Measurements from ENCODE around the gene SLC9A1. TPM values are rescaled to one million over a fixed set of nuclear protein-coding genes. Genes with fewer than 3 reads are reported as not detected.

SLC9A1 gene
- total RNA-seq, 1 experiment from 2014 or later, result 22.5 TPM

GRCh38 chr1:27133158-27133557 is 21.8 kb downstream of the SLC9A1 start (continued):
- no peak for TF ChIP-seq PRDM15 (CRISPR knock-in tag; IDR thresholded peaks at IDR 0.05)
- TF ChIP-seq ZNF121 (CRISPR knock-in tag; IDR thresholded peaks at IDR 0.05), result no peak
- TF ChIP-seq ZNF512 (CRISPR knock-in tag; IDR thresholded peaks at IDR 0.05; ENCODE audit: borderline replicate concordance), result no peak

GRCh38 chr1:27132624-27133023 is 22.3 kb downstream of the SLC9A1 start:
- no peak for TF ChIP-seq FOXP4 (CRISPR knock-in tag; IDR thresholded peaks at IDR 0.05)
- TF ChIP-seq ATF3 (CRISPR knock-in tag; conservative IDR thresholded peaks at IDR 0.05), result no peak
- TF ChIP-seq KAT7 (CRISPR knock-in tag; IDR thresholded peaks at IDR 0.05; ENCODE audit: borderline replicate concordance), result no peak
- no peak for TF ChIP-seq ZBTB21 (CRISPR knock-in tag; IDR thresholded peaks at IDR 0.05; ENCODE audit: borderline replicate concordance)
- TF ChIP-seq NFYB (CRISPR knock-in tag; conservative IDR thresholded peaks at IDR 0.05; ENCODE audit: low read depth), result no peak
- no peak for TF ChIP-seq STAT6 (CRISPR knock-in tag; conservative IDR thresholded peaks at IDR 0.05; ENCODE audit: low read depth)
- TF ChIP-seq CREB1 (CRISPR knock-in tag; IDR thresholded peaks at IDR 0.05), result no peak
- no peak for TF ChIP-seq RELA (CRISPR knock-in tag; IDR thresholded peaks at IDR 0.05; ENCODE audit: borderline replicate concordance)
- TF ChIP-seq PREB (CRISPR knock-in tag; IDR thresholded peaks at IDR 0.05; ENCODE audit: borderline replicate concordance), result no peak
- no peak for TF ChIP-seq RORB (CRISPR knock-in tag; IDR thresholded peaks at IDR 0.05)
- no peak for TF ChIP-seq IRF2 (CRISPR knock-in tag; IDR thresholded peaks at IDR 0.05; ENCODE audit: borderline replicate concordance, low read depth)
- no peak for TF ChIP-seq GTF2I (CRISPR knock-in tag; conservative IDR thresholded peaks at IDR 0.05)
- Mint-ChIP-seq H3K36me3 (no peaks in the 10 kb centered on the region), H3K27ac (no peak overlapping the region), H3K4me3 (no peak overlapping the region), H3K4me1 (peaks cover 15% of the 10 kb centered on the region), H3K27me3 (ENCODE audit: low read depth) (no peaks in the 10 kb centered on the region), H3K9me3 (no peaks in the 10 kb centered on the region)
- ATAC-seq (no peak), DNase-seq (ENCODE audit: low spot score) (no peak)
- ChIA-PET CTCF (interaction anchor here (0.7 to 1.4 kb wide), 3 partner anchors 30 to 225 kb away, joined by 4 to 6 read pairs (median 4); no protein-coding TSS in a partner anchor), POLR2A (interaction anchor here (1.2 kb wide), 1 partner anchor 33 kb away, joined by 3 read pairs; no protein-coding TSS in a partner anchor)
